Measurements from ENCODE around the gene NPB.

NPB gene

DNA sequence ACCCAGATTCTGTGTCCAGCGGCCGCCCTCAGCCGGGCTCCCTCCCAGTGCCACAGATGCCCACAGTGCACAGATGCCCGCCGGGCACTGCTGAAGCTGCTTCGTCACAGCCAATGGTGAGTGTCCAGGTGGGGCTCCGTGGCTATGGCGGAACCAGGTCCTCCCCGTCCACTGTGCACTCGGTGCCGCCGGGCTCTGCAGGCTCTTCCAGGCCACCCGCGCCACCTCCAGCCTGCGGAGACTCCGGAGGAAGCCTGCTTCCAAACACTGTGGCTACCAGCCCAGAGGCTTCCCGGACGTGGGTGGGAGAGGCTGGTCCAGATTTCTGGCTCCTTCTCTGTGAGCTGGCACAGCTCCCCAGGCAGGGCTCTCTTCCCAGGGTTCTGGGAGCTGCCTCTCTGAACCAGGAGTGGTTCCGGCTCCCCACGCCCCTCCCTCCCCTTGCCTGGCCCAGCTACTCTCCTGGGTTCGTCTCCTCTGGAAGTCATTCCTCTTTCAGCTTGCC, 37.9 kb downstream of the NPB start:
- H3K27ac ChIP-seq (ENCODE audit: extremely low read depth, low read depth, low read length), result no peak overlapping the region
- H3K4me3 ChIP-seq (ENCODE audit: low read depth, low read length), result no peak overlapping the region
- TF ChIP-seq EGR2 (tag by site-specific recombination; IDR thresholded peaks at IDR 0.05; ENCODE audit: low read depth) (peak; percentile 69), ZNF341 (tag by site-specific recombination; IDR thresholded peaks at IDR 0.05; ENCODE audit: low read depth) (peak; percentile 25; the same call in 1 of the 2 replicates), ZFHX2 (tag by site-specific recombination; conservative IDR thresholded peaks at IDR 0.05) (peak; percentile 74), ZNF23 (tag by site-specific recombination; IDR thresholded peaks at IDR 0.05; ENCODE audit: borderline replicate concordance) (no peak), ZNF394 (tag by site-specific recombination; IDR thresholded peaks at IDR 0.05; ENCODE audit: borderline replicate concordance) (peak; percentile 59; the same call in 1 of the 2 replicates)
- POLR2A ChIA-PET, result interaction anchor here (1.0 kb wide), 1 partner anchor 12 kb away, joined by 3 read pairs; the partner anchor contains the start of gene MAFG
- H3K9me3 ChIP-seq (ENCODE audit: control insufficient read depth, insufficient read depth, low read depth, low read length), result no peaks in the 10 kb centered on the region
- H3K36me3 ChIP-seq (ENCODE audit: control insufficient read depth in 2 of 2, insufficient read depth in 1 of 2, low read length in 2 of 2), result peaks cover 0 to 5% of the 10 kb centered on the region in 2 experiments; a peak in 1 of 3 replicates
- peaks cover 2% of the 10 kb centered on the region; the same call in 1 of the 2 replicates for H3K4me1 ChIP-seq (ENCODE audit: control insufficient read depth, insufficient read depth, low read length)
- CTCF ChIA-PET, result interaction anchor here (1.0 kb wide), 1 partner anchor 19 kb away, joined by 4 read pairs; no protein-coding TSS in a partner anchor

DNA sequence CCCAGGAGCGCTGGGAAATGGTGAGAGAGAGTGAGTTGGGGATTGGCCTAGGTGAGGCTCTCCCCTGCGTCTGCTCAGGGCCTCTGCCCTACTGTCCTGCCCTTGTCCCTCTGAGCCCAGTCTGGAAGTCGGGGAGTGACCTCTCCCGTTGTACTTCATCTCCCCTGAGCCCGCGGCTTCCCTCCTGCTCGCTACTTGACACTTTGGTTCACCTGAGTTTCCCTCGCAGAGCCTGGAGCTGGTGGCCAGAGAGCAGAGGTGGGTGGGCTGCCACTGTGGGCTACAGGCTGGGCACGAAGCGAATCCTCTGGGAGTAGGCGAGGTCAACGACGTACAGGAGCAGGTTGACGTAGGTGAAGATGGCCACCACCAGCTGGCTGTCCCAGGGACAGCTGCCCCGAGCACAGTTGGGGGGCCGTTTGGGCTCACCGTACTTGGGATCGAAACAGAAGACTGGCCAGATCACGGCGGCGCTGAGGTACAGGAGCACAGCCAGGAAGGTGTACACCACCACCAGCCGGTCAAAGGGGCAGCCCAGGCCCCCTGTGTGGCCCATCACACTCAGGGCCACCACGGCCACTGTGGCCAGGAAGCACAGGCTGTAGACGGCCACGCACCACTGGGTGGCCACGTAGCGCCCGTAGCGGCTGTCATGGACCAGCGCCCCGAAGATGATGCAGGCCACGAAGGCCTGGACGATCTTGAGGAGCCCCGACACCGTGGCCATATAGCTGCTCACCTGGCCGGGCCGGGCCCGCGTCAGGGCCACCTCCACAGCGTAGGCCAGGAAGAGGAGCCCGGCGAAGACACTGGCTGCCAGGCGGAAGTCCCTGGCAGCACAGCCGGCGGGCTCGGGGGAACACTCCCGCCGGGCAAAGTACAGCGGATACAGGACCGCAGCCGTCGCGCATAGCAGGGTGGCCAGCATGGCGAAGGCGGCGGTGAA, 38.8 kb downstream of the NPB start:
- Histone ChIP-seq H3K36me3 (ENCODE audit: control insufficient read depth in 2 of 2, insufficient read depth in 1 of 2, low read length in 2 of 2) (no peaks in the 10 kb centered on the region), H3K27ac (ENCODE audit: extremely low read depth, low read depth, low read length) (no peak overlapping the region), H3K4me1 (ENCODE audit: control insufficient read depth, insufficient read depth, low read length) (peaks cover 2% of the 10 kb centered on the region; the same call in 1 of the 2 replicates), H3K4me3 (ENCODE audit: low read depth, low read length) (no peak overlapping the region), H3K9me3 (ENCODE audit: control insufficient read depth, insufficient read depth, low read depth, low read length) (no peaks in the 10 kb centered on the region)
- ChIA-PET CTCF (interaction anchor here (1.0 kb wide), 1 partner anchor 19 kb away, joined by 4 read pairs; no protein-coding TSS in a partner anchor), POLR2A (interaction anchor here (0.5 to 1.0 kb wide), 2 partner anchors 13 to 15 kb away, joined by 3 read pairs; partner anchors contain the start of gene MAFG)
- no peak for TF ChIP-seq ZFP3 (tag by site-specific recombination; IDR thresholded peaks at IDR 0.05; ENCODE audit: low read depth)
- TF ChIP-seq ZBTB7A (tag by site-specific recombination; IDR thresholded peaks at IDR 0.05; ENCODE audit: low read depth), result no peak
- no peak for TF ChIP-seq ZNF24 (tag by site-specific recombination; IDR thresholded peaks at IDR 0.05)
- no peak for TF ChIP-seq ZNF214 (tag by site-specific recombination; IDR thresholded peaks at IDR 0.05; ENCODE audit: borderline replicate concordance)
- no peak for TF ChIP-seq ZNF121 (tag by site-specific recombination; IDR thresholded peaks at IDR 0.05)
- TF ChIP-seq, protein P1, sequence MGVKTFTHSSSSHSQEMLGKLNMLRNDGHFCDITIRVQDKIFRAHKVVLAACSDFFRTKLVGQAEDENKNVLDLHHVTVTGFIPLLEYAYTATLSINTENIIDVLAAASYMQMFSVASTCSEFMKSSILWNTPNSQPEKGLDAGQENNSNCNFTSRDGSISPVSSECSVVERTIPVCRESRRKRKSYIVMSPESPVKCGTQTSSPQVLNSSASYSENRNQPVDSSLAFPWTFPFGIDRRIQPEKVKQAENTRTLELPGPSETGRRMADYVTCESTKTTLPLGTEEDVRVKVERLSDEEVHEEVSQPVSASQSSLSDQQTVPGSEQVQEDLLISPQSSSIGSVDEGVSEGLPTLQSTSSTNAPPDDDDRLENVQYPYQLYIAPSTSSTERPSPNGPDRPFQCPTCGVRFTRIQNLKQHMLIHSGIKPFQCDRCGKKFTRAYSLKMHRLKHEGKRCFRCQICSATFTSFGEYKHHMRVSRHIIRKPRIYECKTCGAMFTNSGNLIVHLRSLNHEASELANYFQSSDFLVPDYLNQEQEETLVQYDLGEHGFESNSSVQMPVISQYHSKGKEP (tag by site-specific recombination; IDR thresholded peaks at IDR 0.05), result no peak
- TF ChIP-seq, protein P2, sequence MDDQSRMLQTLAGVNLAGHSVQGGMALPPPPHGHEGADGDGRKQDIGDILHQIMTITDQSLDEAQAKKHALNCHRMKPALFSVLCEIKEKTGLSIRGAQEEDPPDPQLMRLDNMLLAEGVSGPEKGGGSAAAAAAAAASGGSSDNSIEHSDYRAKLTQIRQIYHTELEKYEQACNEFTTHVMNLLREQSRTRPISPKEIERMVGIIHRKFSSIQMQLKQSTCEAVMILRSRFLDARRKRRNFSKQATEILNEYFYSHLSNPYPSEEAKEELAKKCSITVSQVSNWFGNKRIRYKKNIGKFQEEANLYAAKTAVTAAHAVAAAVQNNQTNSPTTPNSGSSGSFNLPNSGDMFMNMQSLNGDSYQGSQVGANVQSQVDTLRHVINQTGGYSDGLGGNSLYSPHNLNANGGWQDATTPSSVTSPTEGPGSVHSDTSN (CRISPR knock-in tag; IDR thresholded peaks at IDR 0.05), result no peak
- TF ChIP-seq, protein P3, sequence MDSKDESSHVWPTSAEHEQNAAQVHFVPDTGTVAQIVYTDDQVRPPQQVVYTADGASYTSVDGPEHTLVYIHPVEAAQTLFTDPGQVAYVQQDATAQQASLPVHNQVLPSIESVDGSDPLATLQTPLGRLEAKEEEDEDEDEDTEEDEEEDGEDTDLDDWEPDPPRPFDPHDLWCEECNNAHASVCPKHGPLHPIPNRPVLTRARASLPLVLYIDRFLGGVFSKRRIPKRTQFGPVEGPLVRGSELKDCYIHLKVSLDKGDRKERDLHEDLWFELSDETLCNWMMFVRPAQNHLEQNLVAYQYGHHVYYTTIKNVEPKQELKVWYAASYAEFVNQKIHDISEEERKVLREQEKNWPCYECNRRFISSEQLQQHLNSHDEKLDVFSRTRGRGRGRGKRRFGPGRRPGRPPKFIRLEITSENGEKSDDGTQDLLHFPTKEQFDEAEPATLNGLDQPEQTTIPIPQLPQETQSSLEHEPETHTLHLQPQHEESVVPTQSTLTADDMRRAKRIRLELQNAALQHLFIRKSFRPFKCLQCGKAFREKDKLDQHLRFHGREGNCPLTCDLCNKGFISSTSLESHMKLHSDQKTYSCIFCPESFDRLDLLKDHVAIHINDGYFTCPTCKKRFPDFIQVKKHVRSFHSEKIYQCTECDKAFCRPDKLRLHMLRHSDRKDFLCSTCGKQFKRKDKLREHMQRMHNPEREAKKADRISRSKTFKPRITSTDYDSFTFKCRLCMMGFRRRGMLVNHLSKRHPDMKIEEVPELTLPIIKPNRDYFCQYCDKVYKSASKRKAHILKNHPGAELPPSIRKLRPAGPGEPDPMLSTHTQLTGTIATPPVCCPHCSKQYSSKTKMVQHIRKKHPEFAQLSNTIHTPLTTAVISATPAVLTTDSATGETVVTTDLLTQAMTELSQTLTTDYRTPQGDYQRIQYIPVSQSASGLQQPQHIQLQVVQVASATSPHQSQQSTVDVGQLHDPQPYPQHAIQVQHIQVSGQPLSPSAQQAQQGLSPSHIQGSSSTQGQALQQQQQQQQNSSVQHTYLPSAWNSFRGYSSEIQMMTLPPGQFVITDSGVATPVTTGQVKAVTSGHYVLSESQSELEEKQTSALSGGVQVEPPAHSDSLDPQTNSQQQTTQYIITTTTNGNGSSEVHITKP (tag by site-specific recombination; IDR thresholded peaks at IDR 0.05), result no peak
- TF ChIP-seq ZNF157 (tag by site-specific recombination; IDR thresholded peaks at IDR 0.05), result no peak
- no peak for TF ChIP-seq ZNF221 (tag by site-specific recombination; IDR thresholded peaks at IDR 0.05; ENCODE audit: borderline replicate concordance)
- TF ChIP-seq ZNF211 (tag by site-specific recombination; IDR thresholded peaks at IDR 0.05; ENCODE audit: low read depth), result no peak
- TF ChIP-seq ZNF558 (tag by site-specific recombination; IDR thresholded peaks at IDR 0.05), result no peak
- TF ChIP-seq, protein P4, sequence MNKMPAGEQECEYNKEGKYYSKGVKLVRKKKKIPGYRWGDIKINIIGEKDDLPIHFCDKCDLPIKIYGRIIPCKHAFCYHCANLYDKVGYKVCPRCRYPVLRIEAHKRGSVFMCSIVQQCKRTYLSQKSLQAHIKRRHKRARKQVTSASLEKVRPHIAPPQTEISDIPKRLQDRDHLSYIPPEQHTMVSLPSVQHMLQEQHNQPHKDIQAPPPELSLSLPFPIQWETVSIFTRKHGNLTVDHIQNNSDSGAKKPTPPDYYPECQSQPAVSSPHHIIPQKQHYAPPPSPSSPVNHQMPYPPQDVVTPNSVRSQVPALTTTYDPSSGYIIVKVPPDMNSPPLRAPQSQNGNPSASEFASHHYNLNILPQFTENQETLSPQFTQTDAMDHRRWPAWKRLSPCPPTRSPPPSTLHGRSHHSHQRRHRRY (tag by site-specific recombination; IDR thresholded peaks at IDR 0.05), result no peak
